GM12878 (cell line): ENCODE measurements around the gene GCK. TPM values are rescaled to one million over a fixed set of nuclear protein-coding genes. Genes with fewer than 3 reads are reported as not detected.
"Not testable (repeated sequence)": the region's sequence is repeated elsewhere in the genome, so short reads cannot be mapped to it uniquely, and the experiment has no call there.

ENCODE experiments used
- ATAC-seq: fragments of 200-7000 bp; cut with Tn5 transposase; 3 replicates; pipeline ENCODE4 v1.9.1; 2020; ENCODE audit warnings: mild to moderate bottlenecking, moderate library complexity
- BruUV-seq: library from RNA; stranded (reverse); fragments of 400-500 nt; replicated peaks from 2 replicates; lab custom pipeline; 2021; lab: Mats Ljungman, UMichigan
- CTCF ChIA-PET: fragments of 300-600 bp; sonication (Branson Sonifier 250); formaldehyde crosslinking; extraction: SDS; loops from one replicate; lab custom pipeline; 2021; ENCODE audit warnings: inconsistent platforms; lab: Yijun Ruan, JAX
- POLR2A ChIA-PET: fragments of 350-600 bp; formaldehyde crosslinking; extraction: SDS; loops from one replicate; lab custom pipeline; 2021; ENCODE audit warnings: inconsistent platforms; lab: Charles Lee
- RAD21 ChIA-PET: fragments of 300-600 bp; sonication (Branson Sonifier 250); formaldehyde crosslinking; loops from one replicate; lab custom pipeline; 2023; ENCODE audit warnings: antibody characterized with exemption; ENCODE audit not compliant: unreplicated experiment; lab: Charles Lee
- SMC1A ChIA-PET: fragments of 300-600 bp; sonication (Branson Sonifier 250); formaldehyde crosslinking; loops from one replicate; lab custom pipeline; 2023; ENCODE audit not compliant: unreplicated experiment, uncharacterized antibody; lab: Charles Lee
- DNase-seq: peaks from one replicate; pipeline ENCODE4 v3.0.0-alpha.2; 2011; ENCODE audit warnings: low read depth, low spot score
- FAIRE-seq: peaks from 3 replicates; lab custom pipeline; 2011; peaks lifted over from hg19 to GRCh38; lab: Jason Lieb, UNC
- H2AFZ ChIP-seq: 2 replicates; pipeline ENCODE4 v1.6.0; 2011; ENCODE audit warnings: low read depth, low read length, control low read depth; ENCODE audit not compliant: control insufficient read depth
- H3K27ac ChIP-seq: 2 replicates; pipeline ENCODE4 v1.5.1; 2011; ENCODE audit warnings: control low read depth; ENCODE audit not compliant: control insufficient read depth, insufficient read depth
- H3K27me3 ChIP-seq, 2 experiments: replicated peaks in 1 of 2; 2 replicates each; pipeline versions ENCODE4 v1.6.0 to v1.6.1; 2011; ENCODE audit warnings: low read length in 1 of 2; ENCODE audit not compliant: control insufficient read depth in 2 of 2, insufficient read depth in 2 of 2
- H3K36me3 ChIP-seq, 2 experiments: 2 replicates each; pipeline ENCODE4 v1.5.1; 2011; ENCODE audit warnings: low read length in 1 of 2; ENCODE audit not compliant: control insufficient read depth in 2 of 2, insufficient read depth in 2 of 2
- H3K4me1 ChIP-seq: 2 replicates; pipeline ENCODE4 v1.6.1; 2011; ENCODE audit warnings: mild to moderate bottlenecking, low read length, moderate library complexity, mixed read lengths; ENCODE audit not compliant: control insufficient read depth, insufficient read depth
- H3K4me2 ChIP-seq: 2 replicates; pipeline ENCODE4 v1.6.0; 2011; ENCODE audit warnings: control low read depth; ENCODE audit not compliant: control insufficient read depth, insufficient read depth
- H3K4me3 ChIP-seq: fragments of 200-600 bp; sonication (generic); 2 replicates; pipeline ENCODE4 v1.5.1; 2016
- H3K79me2 ChIP-seq: 2 replicates; pipeline ENCODE4 v1.6.0; 2011; ENCODE audit warnings: low read length; ENCODE audit not compliant: control insufficient read depth, insufficient read depth
- H3K9ac ChIP-seq: 2 replicates; pipeline ENCODE4 v1.8.0; 2011; ENCODE audit warnings: low read length, control low read depth, mixed read lengths; ENCODE audit not compliant: control insufficient read depth, insufficient read depth
- H3K9me3 ChIP-seq: replicated peaks from 3 replicates; pipeline ENCODE4 v1.5.1; 2011; ENCODE audit warnings: mild to moderate bottlenecking, low read length; ENCODE audit not compliant: control insufficient read depth, insufficient read depth
- H4K20me1 ChIP-seq: 2 replicates; pipeline ENCODE4 v1.6.0; 2011; ENCODE audit not compliant: control insufficient read depth, insufficient read depth
- BMI1 ChIP-seq: fragments of 450-650 bp; IDR thresholded peaks from 2 replicates; pipeline ENCODE4 v1.6.1; 2016; ENCODE audit warnings: mild to moderate bottlenecking, moderate library complexity, borderline replicate concordance
- KDM1A ChIP-seq: fragments of 200-600 bp; sonication (generic); IDR thresholded peaks from 2 replicates; pipeline ENCODE4 v1.6.1; 2016; ENCODE audit warnings: borderline replicate concordance
- NFYB ChIP-seq: IDR thresholded peaks from 2 replicates; pipeline ENCODE4 v1.6.1; 2011; ENCODE audit warnings: low read depth, mild to moderate bottlenecking, low read length, improper control_type of control experiment, moderate library complexity; ENCODE audit not compliant: insufficient read depth
- POU2F2 ChIP-seq: IDR thresholded peaks from 3 replicates; pipeline ENCODE4 v1.6.1; 2011; ENCODE audit warnings: low read depth, mild to moderate bottlenecking, low read length, borderline replicate concordance
- SMAD5 ChIP-seq: IDR thresholded peaks from 2 replicates; pipeline ENCODE4 v1.6.1; 2016; ENCODE audit warnings: antibody characterized with exemption, low read depth
- SUPT20H ChIP-seq: IDR thresholded peaks from 2 replicates; pipeline ENCODE4 v1.6.1; 2011; ENCODE audit warnings: low read depth, mild to moderate bottlenecking, low read length, moderate library complexity, borderline replicate concordance; ENCODE audit not compliant: control insufficient read depth
- TARDBP ChIP-seq: IDR thresholded peaks from 2 replicates; pipeline ENCODE4 v1.6.1; 2016; ENCODE audit warnings: borderline replicate concordance
- WRNIP1 ChIP-seq: IDR thresholded peaks from 2 replicates; pipeline ENCODE4 v1.6.1; 2011; ENCODE audit warnings: low read depth, low read length, improper control_type of control experiment, borderline replicate concordance
- ZNF274 ChIP-seq: IDR thresholded peaks from one replicate; pipeline ENCODE4 v1.8.0; 2011; ENCODE audit not compliant: insufficient read length, insufficient read depth
- WGBS: methylation state at CpG from one replicate; pipeline ENCODE4 v1.1.6; 2016; ENCODE audit warnings: low lambda C conversion rate; ENCODE audit not compliant: insufficient replicate concordance, insufficient coverage; ENCODE audit errors: missing lambda C conversion rate; 5-methylcytosine and 5-hydroxymethylcytosine counted together
- in situ Hi-C: fragments of 300-500 bp; cut with MboI; formaldehyde crosslinking; loops from 9 replicates; pipeline ENCODE4 v1.14.3; 2018; ENCODE audit warnings: mixed read lengths
- intact Hi-C: fragments of 100-400 bp; cut with micrococcal nuclease; formaldehyde crosslinking; loops from one replicate; pipeline ENCODE4 v1.14.2; 2022; ENCODE audit not compliant: unreplicated experiment
- polyA plus RNA-seq, 11 experiments: library from polyadenylated mRNA; depleted of rRNA in 4 of 11; unstranded in 6 of 11; stranded (reverse) in 5 of 11; fragments of >200 nt; fragmentation: Nextera tagmentation in 4 of 11; fragmentation: Illumina TruSeq in 1 of 11; extraction: Ambion mirVana in 4 of 11; extraction: Trizol in 1 of 11; gene quantifications; 1 replicate in 1 of 11; 2 replicates in 10 of 11; pipeline versions ENCODE4 v1.2.1 to v1.2.3, GENCODE V29; 2011 to 2016; ENCODE audit warnings: inconsistent platforms in 2 of 11, missing spikeins in 2 of 11, low read depth in 1 of 11
- total RNA-seq, 4 experiments: library from RNA; depleted of rRNA in 3 of 4; stranded (reverse); fragments of >200 nt in 3 of 4; fragmentation: Illumina TruSeq in 1 of 4; extraction: Trizol in 1 of 4; gene quantifications; 2 replicates each; pipeline versions ENCODE4 v1.2.1 to v1.2.3, GENCODE V29; 2013 to 2021
- TF ChIP-seq, protein P1 (sequence below): fragments of 450-650 bp; IDR thresholded peaks from 2 replicates; pipeline ENCODE4 v1.6.1; 2017; ENCODE audit warnings: borderline replicate concordance
- TF ChIP-seq, protein P2 (sequence below): IDR thresholded peaks from 2 replicates; pipeline ENCODE4 v1.6.1; 2012; ENCODE audit warnings: low read depth, low read length, improper control_type of control experiment

Gene GCK
- total and polyA plus RNA-seq, 10 of the 15 experiments (the other 5 are each of a cell fraction or from before 2014, with no cell fraction given): 0.06 to 0.16 TPM; not detected in 8

DNA sequence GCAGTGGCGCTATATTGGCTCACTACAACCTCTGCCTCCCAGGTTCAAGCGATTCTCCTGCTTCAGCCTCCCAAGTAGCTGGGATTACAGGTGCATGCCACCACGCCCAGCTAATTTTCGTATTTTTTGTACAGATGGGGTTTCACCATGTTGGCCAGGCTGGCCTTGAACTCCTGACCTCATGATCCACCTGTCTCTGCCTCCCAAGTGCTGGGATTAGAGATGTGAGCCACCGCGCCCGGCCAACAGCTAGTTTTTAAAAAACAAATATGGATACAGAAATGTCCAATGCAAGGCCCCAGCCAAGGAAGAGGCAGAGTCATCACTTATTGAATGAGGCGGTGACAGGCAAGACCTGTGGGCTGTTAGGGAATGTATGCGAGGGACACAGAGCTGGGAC, 17.3 kb downstream of the GCK start:
- ATAC-seq, H3K36me3 ChIP-seq, CTCF ChIA-PET, H3K4me2 ChIP-seq, RAD21 ChIA-PET, H3K79me2 ChIP-seq, intact Hi-C loops, SMC1A ChIA-PET, H3K4me3 ChIP-seq, H3K4me1 ChIP-seq, H2AFZ ChIP-seq, H3K27me3 ChIP-seq, BruUV-seq, H4K20me1 ChIP-seq, POLR2A ChIA-PET, in situ Hi-C loops, DNase-seq, FAIRE-seq, H3K9ac ChIP-seq, H3K9me3 ChIP-seq, H3K27ac ChIP-seq: not testable (repeated sequence)
- 64% methylated on average over 9 of the region's 9 CpGs for WGBS

DNA sequence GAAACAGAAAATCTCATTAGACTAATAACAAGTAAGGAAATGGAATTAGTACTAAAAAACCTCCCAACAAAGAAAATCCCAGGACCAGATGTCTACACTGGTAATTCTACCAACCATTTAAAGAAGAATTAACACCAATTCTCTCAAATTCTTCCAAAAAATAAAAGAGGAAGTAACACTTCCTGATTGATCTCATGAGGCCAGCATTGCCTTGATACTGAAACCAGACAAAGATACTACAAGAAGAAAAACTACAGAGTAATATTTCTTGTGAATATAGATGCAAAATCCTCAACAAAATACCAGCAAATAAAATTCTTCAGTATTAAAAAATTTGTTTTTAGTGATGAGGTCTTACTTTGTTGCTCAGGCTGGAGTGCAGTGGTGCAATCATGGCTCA, 21.3 kb downstream of the GCK start:
- Histone ChIP-seq H3K9ac (no peak overlapping the region), H3K27me3 (no peaks in the 10 kb centered on the region; a peak in 1 of 4 replicates), H3K27ac (no peak overlapping the region), H4K20me1 (no peaks in the 10 kb centered on the region), H2AFZ (no peak overlapping the region), H3K4me2 (no peak overlapping the region), H3K36me3 (no peaks in the 10 kb centered on the region), H3K4me3 (no peak overlapping the region), H3K9me3 (no peaks in the 10 kb centered on the region), H3K4me1 (no peaks in the 10 kb centered on the region), H3K79me2 (no peaks in the 10 kb centered on the region)
- no TSS peak for BruUV-seq
- TF ChIP-seq ZNF274 (no peak), WRNIP1 (no peak), SMAD5 (no peak), POU2F2 (no peak), KDM1A (no peak), TARDBP (no peak), NFYB (no peak), SUPT20H (no peak), BMI1 (no peak)
- TF ChIP-seq, protein P1, sequence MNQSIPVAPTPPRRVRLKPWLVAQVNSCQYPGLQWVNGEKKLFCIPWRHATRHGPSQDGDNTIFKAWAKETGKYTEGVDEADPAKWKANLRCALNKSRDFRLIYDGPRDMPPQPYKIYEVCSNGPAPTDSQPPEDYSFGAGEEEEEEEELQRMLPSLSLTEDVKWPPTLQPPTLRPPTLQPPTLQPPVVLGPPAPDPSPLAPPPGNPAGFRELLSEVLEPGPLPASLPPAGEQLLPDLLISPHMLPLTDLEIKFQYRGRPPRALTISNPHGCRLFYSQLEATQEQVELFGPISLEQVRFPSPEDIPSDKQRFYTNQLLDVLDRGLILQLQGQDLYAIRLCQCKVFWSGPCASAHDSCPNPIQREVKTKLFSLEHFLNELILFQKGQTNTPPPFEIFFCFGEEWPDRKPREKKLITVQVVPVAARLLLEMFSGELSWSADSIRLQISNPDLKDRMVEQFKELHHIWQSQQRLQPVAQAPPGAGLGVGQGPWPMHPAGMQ: no peak
- TF ChIP-seq, protein P2, sequence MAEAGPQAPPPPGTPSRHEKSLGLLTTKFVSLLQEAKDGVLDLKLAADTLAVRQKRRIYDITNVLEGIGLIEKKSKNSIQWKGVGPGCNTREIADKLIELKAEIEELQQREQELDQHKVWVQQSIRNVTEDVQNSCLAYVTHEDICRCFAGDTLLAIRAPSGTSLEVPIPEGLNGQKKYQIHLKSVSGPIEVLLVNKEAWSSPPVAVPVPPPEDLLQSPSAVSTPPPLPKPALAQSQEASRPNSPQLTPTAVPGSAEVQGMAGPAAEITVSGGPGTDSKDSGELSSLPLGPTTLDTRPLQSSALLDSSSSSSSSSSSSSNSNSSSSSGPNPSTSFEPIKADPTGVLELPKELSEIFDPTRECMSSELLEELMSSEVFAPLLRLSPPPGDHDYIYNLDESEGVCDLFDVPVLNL: no peak
- ChIA-PET POLR2A (no interaction called here), SMC1A (no interaction called here), CTCF (no interaction called here), RAD21 (no interaction called here)
- intact Hi-C loops (no loop called here), in situ Hi-C loops (no loop called here)
- FAIRE-seq: no peak
- peak; percentile 80 for ATAC-seq
- DNase-seq: no peak
